Cardiac fibroblast (primary cell): Measurements from ENCODE around the gene DLX5.

Experiments used
- DNase-seq, 2 donors: peaks; one replicate each; pipeline versions ENCODE4 v3.0.0 to v3.0.0-alpha.2; 2010; ENCODE audit warnings: low read depth in 2 of 2
- H3K4me3 ChIP-seq, 2 donors: replicated peaks in 1 of 2; 1 replicate in 1 of 2; 2 replicates in 1 of 2; pipeline ENCODE4 v1.5.1; 2011; ENCODE audit warnings: low read depth in 2 of 2, low read length in 2 of 2, mild to moderate bottlenecking in 2 of 2, moderate library complexity in 1 of 2
- CTCF ChIP-seq: IDR thresholded peaks from one replicate; pipeline ENCODE4 v1.5.1; 2011; ENCODE audit warnings: low read depth, mild to moderate bottlenecking, low read length, inconsistent platforms

Gene DLX5

GRCh38 chr7:97021747-97022490 is 2.7 kb downstream of the DLX5 start:
- no peak for DNase-seq
- no peak overlapping the region for H3K4me3 ChIP-seq

GRCh38 chr7:97020996-97021746 is 3.5 kb downstream of the DLX5 start:
- no peak for TF ChIP-seq CTCF
- no peak for DNase-seq
- no peak overlapping the region for H3K4me3 ChIP-seq

More at GRCh38 chr7:97021747-97022490, 2.7 kb downstream of the DLX5 start:
- no peak for TF ChIP-seq CTCF

- TF ChIP-seq CTCF: no peak
- H3K4me3 ChIP-seq: no peak overlapping the region
- no peak for DNase-seq
These were observed 4.0 kb downstream of the DLX5 start for GRCh38 chr7:97020601-97020995.

- no peak for TF ChIP-seq CTCF
- no peak overlapping the region for H3K4me3 ChIP-seq
- DNase-seq: no peak
These were observed 4.9 kb downstream of the DLX5 start for GRCh38 chr7:97019710-97020225.

GRCh38 chr7:97018791-97019531 is 5.7 kb downstream of the DLX5 start:
- TF ChIP-seq CTCF: no peak
- DNase-seq: no peak
- no peak overlapping the region for H3K4me3 ChIP-seq

GRCh38 chr7:97018126-97018601 is 6.5 kb downstream of the DLX5 start:
- no peak for DNase-seq
- TF ChIP-seq CTCF: no peak
- no peak overlapping the region for H3K4me3 ChIP-seq
